HEK293 (cell line): ENCODE measurements around the gene TENT4A.

Source experiments
- CTCF ChIA-PET: fragments of 350-600 bp; formaldehyde crosslinking; extraction: SDS; loops from one replicate; lab custom pipeline; 2021; ENCODE audit warnings: antibody characterized with exemption; lab: Yijun Ruan, JAX
- POLR2A ChIA-PET: fragments of 300-600 bp; formaldehyde crosslinking; extraction: SDS; loops from one replicate; lab custom pipeline; 2020; ENCODE audit warnings: antibody characterized with exemption, inconsistent platforms; lab: Yijun Ruan, JAX
- H3K27ac ChIP-seq: fragments of 200-500 bp; sonication (Bioruptor generic); 2 replicates; pipeline ENCODE4 v1.5.1; 2014; ENCODE audit warnings: low read depth, low read length, control low read depth, inconsistent platforms; ENCODE audit errors: extremely low read depth
- H3K36me3 ChIP-seq, 2 experiments: fragments of 200-500 bp in 1 of 2; sonication (Bioruptor generic) in 1 of 2; 1 replicate in 1 of 2; 2 replicates in 1 of 2; pipeline ENCODE4 v1.5.1; 2014 to 2017; ENCODE audit warnings: inconsistent platforms in 2 of 2, low read length in 2 of 2; ENCODE audit not compliant: control insufficient read depth in 2 of 2, insufficient read depth in 1 of 2
- H3K4me1 ChIP-seq: fragments of 200-500 bp; sonication (Bioruptor generic); 2 replicates; pipeline ENCODE4 v1.5.1; 2014; ENCODE audit warnings: mild to moderate bottlenecking, low read length, inconsistent platforms; ENCODE audit not compliant: control insufficient read depth, insufficient read depth
- H3K4me3 ChIP-seq: 2 replicates; pipeline ENCODE4 v1.5.1; 2011; ENCODE audit warnings: low read depth, mild to moderate bottlenecking, control low read depth, low read length, moderate library complexity
- H3K9me3 ChIP-seq: fragments of 200-500 bp; sonication (Bioruptor generic); 2 replicates; pipeline ENCODE4 v1.5.1; 2014; ENCODE audit warnings: low read depth, low read length, inconsistent platforms; ENCODE audit not compliant: control insufficient read depth, insufficient read depth
- BCL11A ChIP-seq: fragments of 450-650 bp; formaldehyde crosslinking; IDR thresholded peaks from 2 replicates; pipeline ENCODE4 v1.5.1; 2016; ENCODE audit warnings: low read depth, missing biosample characterization, missing genetic modification characterization
- ELK4 ChIP-seq: IDR thresholded peaks from 2 replicates; pipeline ENCODE4 v1.6.1; 2011; ENCODE audit warnings: mild to moderate bottlenecking, low read depth, low read length, borderline replicate concordance
- GLIS2 ChIP-seq: fragments of 450-650 bp; formaldehyde crosslinking; IDR thresholded peaks from 2 replicates; pipeline ENCODE4 v1.5.1; 2016; ENCODE audit warnings: missing biosample characterization, missing genetic modification characterization
- HIC1 ChIP-seq: fragments of 450-650 bp; formaldehyde crosslinking; IDR thresholded peaks from 2 replicates; pipeline ENCODE4 v1.5.1; 2016; ENCODE audit warnings: missing biosample characterization, missing genetic modification characterization
- IKZF3 ChIP-seq: fragments of 450-650 bp; IDR thresholded peaks from 2 replicates; pipeline ENCODE4 v1.5.0; 2018; ENCODE audit warnings: missing biosample characterization, mild to moderate bottlenecking, missing genetic modification characterization, moderate library complexity
- KLF1 ChIP-seq: fragments of 450-650 bp; formaldehyde crosslinking; IDR thresholded peaks from 2 replicates; pipeline ENCODE4 v1.5.1; 2016; ENCODE audit warnings: missing biosample characterization, missing genetic modification characterization
- KLF8 ChIP-seq: fragments of 450-650 bp; formaldehyde crosslinking; IDR thresholded peaks from 2 replicates; pipeline ENCODE4 v1.5.1; 2016; ENCODE audit warnings: missing biosample characterization, missing genetic modification characterization
- REPIN1 ChIP-seq: fragments of 450-650 bp; formaldehyde crosslinking; IDR thresholded peaks from 2 replicates; pipeline ENCODE4 v1.5.1; 2017; ENCODE audit warnings: missing biosample characterization, missing genetic modification characterization, low read depth
- SETDB1 ChIP-seq: IDR thresholded peaks from one replicate; pipeline ENCODE4 v1.6.1; 2017; ENCODE audit warnings: mild to moderate bottlenecking, low read length, moderate library complexity, mixed read lengths; ENCODE audit not compliant: insufficient read length
- SP2 ChIP-seq: fragments of 450-650 bp; formaldehyde crosslinking; IDR thresholded peaks from 2 replicates; pipeline ENCODE4 v1.5.1; 2016; ENCODE audit warnings: missing biosample characterization, missing genetic modification characterization
- SP3 ChIP-seq: fragments of 450-650 bp; formaldehyde crosslinking; IDR thresholded peaks from 2 replicates; pipeline ENCODE4 v1.5.1; 2016; ENCODE audit warnings: missing biosample characterization, missing genetic modification characterization
- SP7 ChIP-seq: fragments of 450-650 bp; formaldehyde crosslinking; IDR thresholded peaks from 2 replicates; pipeline ENCODE4 v1.5.1; 2016; ENCODE audit warnings: missing biosample characterization, missing genetic modification characterization
- ZBTB1 ChIP-seq: fragments of 450-650 bp; formaldehyde crosslinking; IDR thresholded peaks from 2 replicates; pipeline ENCODE4 v1.5.1; 2016; ENCODE audit warnings: missing biosample characterization, missing genetic modification characterization
- ZBTB17 ChIP-seq: fragments of 450-650 bp; formaldehyde crosslinking; IDR thresholded peaks from 2 replicates; pipeline ENCODE4 v1.5.1; 2016; ENCODE audit warnings: missing biosample characterization, missing genetic modification characterization
- ZBTB21 ChIP-seq: fragments of 450-650 bp; formaldehyde crosslinking; IDR thresholded peaks from 2 replicates; pipeline ENCODE4 v1.5.1; 2017; ENCODE audit warnings: missing biosample characterization, missing genetic modification characterization
- ZFP37 ChIP-seq: fragments of 450-650 bp; formaldehyde crosslinking; IDR thresholded peaks from 2 replicates; pipeline ENCODE4 v1.5.1; 2016; ENCODE audit warnings: missing biosample characterization, missing genetic modification characterization
- ZIC2 ChIP-seq: fragments of 450-650 bp; formaldehyde crosslinking; IDR thresholded peaks from 2 replicates; pipeline ENCODE4 v1.5.1; 2016; ENCODE audit warnings: missing biosample characterization, missing genetic modification characterization
- ZNF202 ChIP-seq: fragments of 450-650 bp; formaldehyde crosslinking; IDR thresholded peaks from 2 replicates; pipeline ENCODE4 v1.5.1; 2016; ENCODE audit warnings: missing biosample characterization, missing genetic modification characterization, borderline replicate concordance
- ZNF335 ChIP-seq: fragments of 450-650 bp; formaldehyde crosslinking; conservative IDR thresholded peaks from 2 replicates; pipeline ENCODE4 v1.5.1; 2016; ENCODE audit warnings: missing biosample characterization, missing genetic modification characterization
- ZNF341 ChIP-seq: fragments of 450-650 bp; formaldehyde crosslinking; IDR thresholded peaks from 2 replicates; pipeline ENCODE4; 2016; ENCODE audit warnings: low read depth, missing biosample characterization, missing genetic modification characterization
- ZNF354C ChIP-seq: fragments of 450-650 bp; formaldehyde crosslinking; IDR thresholded peaks from 2 replicates; pipeline ENCODE4 v1.5.1; 2016; ENCODE audit warnings: missing biosample characterization, missing genetic modification characterization, low read depth, borderline replicate concordance
- ZNF600 ChIP-seq: fragments of 450-650 bp; formaldehyde crosslinking; IDR thresholded peaks from 2 replicates; pipeline ENCODE4 v1.5.1; 2016; ENCODE audit warnings: missing biosample characterization, missing genetic modification characterization
- ZNF658 ChIP-seq: fragments of 450-650 bp; formaldehyde crosslinking; IDR thresholded peaks from 2 replicates; pipeline ENCODE4; 2016; ENCODE audit warnings: missing biosample characterization, missing genetic modification characterization
- ZNF76 ChIP-seq: fragments of 450-650 bp; formaldehyde crosslinking; IDR thresholded peaks from 2 replicates; pipeline ENCODE4; 2016; ENCODE audit warnings: low read depth, missing biosample characterization, missing genetic modification characterization, borderline replicate concordance
- ZNF785 ChIP-seq: fragments of 450-650 bp; formaldehyde crosslinking; IDR thresholded peaks from 2 replicates; pipeline ENCODE4 v1.5.1; 2016; ENCODE audit warnings: missing biosample characterization, missing genetic modification characterization
- TF ChIP-seq, protein P1 (sequence below): fragments of 450-650 bp; formaldehyde crosslinking; IDR thresholded peaks from 2 replicates; pipeline ENCODE4 v1.5.1; 2016; ENCODE audit warnings: missing biosample characterization, missing genetic modification characterization

Gene TENT4A

GRCh38 chr5:6729386-6730310, 16.4 kb downstream of the TENT4A start (continued):
- peak; percentile 32; the same call in 1 of the 2 replicates for TF ChIP-seq ZNF600
- no peak for TF ChIP-seq SP7 (tag by site-specific recombination)
- TF ChIP-seq ZNF335 (tag by site-specific recombination) = no peak
- TF ChIP-seq ZIC2 (tag by site-specific recombination) = peak; percentile 87
- TF ChIP-seq GLIS2 = no peak
- TF ChIP-seq, protein P1, sequence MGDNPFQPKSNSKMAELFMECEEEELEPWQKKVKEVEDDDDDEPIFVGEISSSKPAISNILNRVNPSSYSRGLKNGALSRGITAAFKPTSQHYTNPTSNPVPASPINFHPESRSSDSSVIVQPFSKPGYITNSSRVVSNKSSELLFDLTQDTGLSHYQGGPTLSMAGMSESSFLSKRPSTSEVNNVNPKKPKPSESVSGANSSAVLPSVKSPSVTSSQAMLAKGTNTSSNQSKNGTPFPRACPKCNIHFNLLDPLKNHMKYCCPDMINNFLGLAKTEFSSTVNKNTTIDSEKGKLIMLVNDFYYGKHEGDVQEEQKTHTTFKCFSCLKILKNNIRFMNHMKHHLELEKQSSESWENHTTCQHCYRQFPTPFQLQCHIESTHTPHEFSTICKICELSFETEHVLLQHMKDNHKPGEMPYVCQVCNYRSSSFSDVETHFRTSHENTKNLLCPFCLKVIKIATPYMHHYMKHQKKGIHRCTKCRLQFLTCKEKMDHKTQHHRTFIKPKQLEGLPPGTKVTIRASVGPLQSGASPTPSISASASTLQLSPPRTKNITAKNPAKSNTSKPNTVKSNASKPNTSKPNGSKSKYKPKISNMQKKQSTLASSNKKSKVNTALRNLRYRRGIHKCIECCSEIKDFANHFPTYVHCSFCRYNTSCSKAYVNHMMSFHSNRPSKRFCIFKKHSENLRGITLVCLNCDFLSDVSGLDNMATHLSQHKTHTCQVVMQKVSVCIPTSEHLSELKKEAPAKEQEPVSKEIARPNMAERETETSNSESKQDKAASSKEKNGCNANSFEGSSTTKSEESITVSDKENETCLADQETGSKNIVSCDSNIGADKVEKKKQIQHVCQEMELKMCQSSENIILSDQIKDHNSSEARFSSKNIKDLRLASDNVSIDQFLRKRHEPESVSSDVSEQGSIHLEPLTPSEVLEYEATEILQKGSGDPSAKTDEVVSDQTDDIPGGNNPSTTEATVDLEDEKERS (tag by site-specific recombination) = no peak

- H3K4me1 ChIP-seq = peaks cover 42% of the 10 kb centered on the region
- ChIA-PET POLR2A (interaction anchor here (1.1 kb wide), 1 partner anchor 97 kb away, joined by 3 read pairs; the partner anchor contains the start of gene SRD5A1), CTCF (interaction anchor here (1.2 kb wide), 2 partner anchors 8 to 13 kb away, joined by 3 to 4 read pairs; no protein-coding TSS in a partner anchor)
- H3K4me3 ChIP-seq = no peak overlapping the region
- H3K36me3 ChIP-seq = peaks cover 0 to 29% of the 10 kb centered on the region in 2 experiments; a peak in 1 of 3 replicates
- TF ChIP-seq ZBTB21 (tag by site-specific recombination) (no peak), REPIN1 (no peak), ZNF335 (tag by site-specific recombination) (peak; percentile 22; the same call in 1 of the 2 replicates), ZNF785 (tag by site-specific recombination) (no peak), ELK4 (no peak), IKZF3 (tag by site-specific recombination) (no peak), ZNF202 (no peak), SP2 (tag by site-specific recombination) (peak; percentile 40), ZFP37 (tag by site-specific recombination) (no peak), KLF8 (tag by site-specific recombination) (no peak), ZNF76 (tag by site-specific recombination) (no peak), ZBTB1 (tag by site-specific recombination) (no peak), SP3 (tag by site-specific recombination) (peak; percentile 30; the same call in 1 of the 2 replicates), ZBTB17 (peak; percentile 63), KLF1 (tag by site-specific recombination) (no peak), SETDB1 (no peak), BCL11A (tag by site-specific recombination) (no peak), ZNF341 (tag by site-specific recombination) (no peak), ZNF658 (tag by site-specific recombination) (no peak), HIC1 (tag by site-specific recombination) (no peak), ZNF354C (tag by site-specific recombination) (no peak)
- TF ChIP-seq, protein P1 (tag by site-specific recombination) = no peak
- H3K27ac ChIP-seq = no peak overlapping the region
- no peaks in the 10 kb centered on the region for H3K9me3 ChIP-seq
Observed at GRCh38 chr5:6730407-6730806, 17.2 kb downstream of the TENT4A start.
